EH (cell line): ENCODE measurements around the gene BICDL2.

Source experiments
- DNase-seq: peaks from one replicate; pipeline ENCODE4 v3.0.0-alpha.2; 2015; ENCODE audit warnings: low read depth

Gene BICDL2

DNA sequence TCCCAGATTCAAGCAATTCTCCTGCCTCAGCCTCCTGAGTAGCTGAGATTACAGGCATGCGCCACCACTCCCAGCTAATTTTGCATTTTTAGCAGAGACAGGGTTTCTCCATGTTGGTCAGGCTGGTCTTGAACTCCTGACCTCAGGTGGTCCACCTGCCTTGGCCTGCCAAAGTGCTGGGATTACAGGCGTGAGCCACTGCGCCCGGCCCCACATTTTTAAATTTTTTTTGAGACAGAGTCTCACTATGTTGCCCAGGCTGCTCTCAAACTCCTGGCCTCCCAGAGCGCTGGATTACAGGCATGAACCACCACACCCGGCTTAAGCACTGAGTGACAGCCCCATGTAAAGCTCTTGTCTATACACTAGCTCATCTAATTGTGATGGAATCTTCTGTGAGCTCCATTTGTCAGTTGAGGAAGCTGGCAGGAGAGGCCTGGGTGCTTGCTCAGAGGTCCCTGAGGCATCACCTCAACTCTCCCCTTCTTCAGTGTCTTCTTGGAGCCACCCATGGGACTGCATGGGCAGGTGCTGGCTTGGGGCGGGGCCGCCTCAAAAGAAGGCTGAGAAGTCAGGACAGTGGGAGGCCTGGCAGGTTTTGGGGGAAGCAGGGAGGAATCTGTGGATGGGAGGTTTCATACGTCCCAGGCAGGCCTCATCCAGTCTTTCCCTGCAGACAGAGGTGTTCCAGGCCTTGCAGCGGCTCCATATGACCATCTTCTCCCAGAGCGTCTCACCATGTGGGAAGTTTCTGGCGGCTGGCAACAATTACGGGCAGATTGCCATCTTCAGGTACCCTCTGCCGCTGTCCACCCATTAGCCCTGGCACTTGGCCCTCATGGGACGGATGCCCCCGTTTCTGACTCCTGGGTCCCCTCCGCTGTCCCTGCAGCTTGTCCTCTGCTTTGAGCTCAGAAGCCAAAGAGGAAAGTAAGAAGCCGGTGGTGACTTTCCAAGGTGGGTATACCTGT is 11.4 kb downstream of the BICDL2 start:
- no peak for DNase-seq

- DNase-seq = peak; percentile 97
Observed at GRCh38 chr16:3023669-3024478, 12.9 kb downstream of the BICDL2 start, which contains the start of the genes HCFC1R1 and THOC6. TSS of gene HCFC1R1 (minus strand) at chr16:3023942. CDS start at chr16:3023941, 1 bp downstream. TSS of gene THOC6 (plus strand) at chr16:3024035. CDS start at chr16:3024327, 292 bp downstream.

- DNase-seq = peak; percentile 85
Observed at GRCh38 chr16:3023415-3023668, 13.4 kb downstream of the BICDL2 start.

DNA sequence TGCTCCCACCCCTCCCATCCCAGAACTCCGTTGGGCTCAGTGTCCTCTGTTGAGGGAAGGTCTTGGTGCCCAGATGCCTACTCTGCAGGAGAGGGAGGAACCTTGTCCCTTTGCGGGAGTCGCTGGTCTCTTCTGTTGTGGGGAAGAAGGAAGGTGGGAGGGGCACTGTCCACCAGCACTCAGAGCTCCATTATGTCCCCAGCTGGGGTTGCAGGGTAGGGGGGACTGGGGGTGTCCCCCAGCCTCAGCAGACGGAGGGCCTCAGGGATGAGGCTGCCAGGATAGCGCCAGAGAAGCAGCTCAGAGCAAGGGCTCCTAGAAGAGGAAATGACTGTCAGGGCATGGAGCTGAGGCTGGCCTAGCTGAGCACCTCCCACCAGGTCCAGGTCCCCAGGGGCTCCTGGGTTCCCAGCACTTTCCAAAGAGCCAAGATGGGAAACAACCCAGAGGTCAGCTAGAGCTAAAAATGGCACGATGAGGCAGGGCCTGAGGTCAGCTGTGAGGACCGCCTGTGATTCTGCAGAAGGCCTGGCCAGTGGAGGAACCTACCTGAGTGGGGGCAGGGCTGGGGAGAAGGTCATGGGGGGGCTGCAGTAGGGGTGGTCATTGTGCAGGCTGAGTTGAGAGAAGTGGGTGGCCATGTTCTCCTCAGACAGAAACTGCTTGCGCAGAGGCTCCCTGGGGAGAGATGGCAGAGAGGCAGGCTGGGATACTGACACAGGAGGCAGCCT is 13.9 kb downstream of the BICDL2 start:
- peak; percentile 65 for DNase-seq

DNA sequence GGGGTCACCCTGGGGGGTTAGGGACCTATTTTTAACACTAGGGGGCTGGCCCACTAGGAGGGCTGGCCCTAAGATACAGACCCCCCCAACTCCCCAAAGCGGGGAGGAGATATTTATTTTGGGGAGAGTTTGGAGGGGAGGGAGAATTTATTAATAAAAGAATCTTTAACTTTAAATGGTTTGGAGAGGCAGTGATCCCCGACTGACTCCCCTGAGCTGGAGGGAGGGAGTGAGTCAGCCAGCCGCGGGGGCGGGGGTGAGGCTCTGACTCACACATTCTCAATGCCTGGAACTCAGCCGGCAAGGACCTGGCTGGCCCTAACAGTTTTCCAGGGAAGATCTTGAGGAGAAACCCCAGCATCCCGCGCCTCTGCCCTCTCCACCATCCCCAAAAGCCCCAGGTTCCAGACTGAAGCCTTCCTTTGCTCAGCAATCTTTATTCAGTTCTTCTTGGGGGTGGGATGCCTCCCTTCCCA is 14.5 kb downstream of the BICDL2 start:
- peak; percentile 98 for DNase-seq

DNA sequence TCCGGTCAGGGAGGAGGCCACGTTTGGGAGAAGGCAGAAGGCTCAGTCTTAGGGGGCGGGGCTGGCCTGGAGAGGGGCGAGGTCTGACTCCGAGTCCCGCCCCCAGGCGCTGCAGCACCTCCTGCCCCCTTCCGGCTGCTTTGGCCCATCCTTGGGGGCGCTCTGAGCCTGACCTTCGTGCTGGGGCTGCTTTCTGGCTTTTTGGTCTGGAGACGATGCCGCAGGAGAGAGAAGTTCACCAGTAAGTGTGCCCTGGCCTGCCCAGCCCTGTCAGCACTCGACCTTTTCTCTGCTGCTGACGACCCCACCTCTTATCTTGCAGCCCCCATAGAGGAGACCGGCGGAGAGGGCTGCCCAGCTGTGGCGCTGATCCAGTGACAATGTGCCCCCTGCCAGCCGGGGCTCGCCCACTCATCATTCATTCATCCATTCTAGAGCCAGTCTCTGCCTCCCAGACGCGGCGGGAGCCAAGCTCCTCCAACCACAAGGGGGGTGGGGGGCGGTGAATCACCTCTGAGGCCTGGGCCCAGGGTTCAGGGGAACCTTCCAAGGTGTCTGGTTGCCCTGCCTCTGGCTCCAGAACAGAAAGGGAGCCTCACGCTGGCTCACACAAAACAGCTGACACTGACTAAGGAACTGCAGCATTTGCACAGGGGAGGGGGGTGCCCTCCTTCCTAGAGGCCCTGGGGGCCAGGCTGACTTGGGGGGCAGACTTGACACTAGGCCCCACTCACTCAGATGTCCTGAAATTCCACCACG is 15.1 kb downstream of the BICDL2 start:
- peak; percentile 97 for DNase-seq

GRCh38 chr16:3020604-3021448 is 15.9 kb downstream of the BICDL2 start:
- DNase-seq = peak; percentile 91

DNA sequence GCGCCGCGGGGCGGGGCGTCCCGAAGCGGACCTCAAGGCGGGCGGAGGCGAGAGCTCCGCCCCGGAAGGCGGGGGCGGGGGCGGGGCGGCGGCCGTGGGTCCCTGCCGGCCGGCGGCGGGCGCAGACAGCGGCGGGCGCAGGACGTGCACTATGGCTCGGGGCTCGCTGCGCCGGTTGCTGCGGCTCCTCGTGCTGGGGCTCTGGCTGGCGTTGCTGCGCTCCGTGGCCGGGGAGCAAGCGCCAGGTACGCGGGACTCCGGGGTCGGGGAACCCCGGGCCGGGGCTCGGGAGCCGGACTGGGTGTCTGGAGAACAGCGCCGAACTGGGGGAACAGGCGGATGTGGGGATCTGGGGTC is 16.5 kb downstream of the BICDL2 start, which contains the start of gene TNFRSF12A:
Gene TNFRSF12A, plus strand, starts transcription at position 122 of the 357 bp plus-strand sequence. Its CDS starts 30 bp downstream, at position 152.
- peak; percentile 85 for DNase-seq

DNA sequence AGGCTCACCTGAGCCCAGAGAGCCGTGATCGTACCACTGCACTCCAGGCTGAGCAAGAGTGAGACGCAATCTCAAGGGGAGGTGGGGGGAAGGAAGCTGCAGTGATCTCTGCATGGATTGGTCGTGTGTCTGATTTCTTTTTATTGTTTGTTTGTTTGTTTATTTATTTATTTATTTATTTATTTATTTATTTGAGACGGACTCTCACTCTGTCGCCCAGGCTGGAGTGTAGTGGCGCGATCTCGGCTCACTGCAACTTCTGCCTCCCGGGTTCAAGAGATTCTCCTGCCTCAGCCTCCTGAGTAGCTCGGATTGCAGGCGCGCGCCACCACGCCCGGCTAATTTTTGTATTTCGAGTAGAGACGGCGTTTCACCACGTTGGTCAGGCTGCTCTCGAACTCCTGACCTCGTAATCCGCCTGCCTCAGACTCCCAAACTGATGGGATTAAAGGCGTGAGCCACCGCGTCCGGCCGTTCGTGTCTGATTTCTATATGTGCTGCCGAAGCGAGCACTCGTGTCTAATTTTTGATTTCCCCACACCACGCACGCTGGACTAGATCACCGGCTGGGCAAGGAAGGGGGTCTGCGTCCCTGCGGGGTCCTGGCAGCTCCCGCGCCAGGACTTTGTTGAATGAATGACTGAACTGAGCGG is 17.0 kb downstream of the BICDL2 start:
- no peak for DNase-seq

DNA sequence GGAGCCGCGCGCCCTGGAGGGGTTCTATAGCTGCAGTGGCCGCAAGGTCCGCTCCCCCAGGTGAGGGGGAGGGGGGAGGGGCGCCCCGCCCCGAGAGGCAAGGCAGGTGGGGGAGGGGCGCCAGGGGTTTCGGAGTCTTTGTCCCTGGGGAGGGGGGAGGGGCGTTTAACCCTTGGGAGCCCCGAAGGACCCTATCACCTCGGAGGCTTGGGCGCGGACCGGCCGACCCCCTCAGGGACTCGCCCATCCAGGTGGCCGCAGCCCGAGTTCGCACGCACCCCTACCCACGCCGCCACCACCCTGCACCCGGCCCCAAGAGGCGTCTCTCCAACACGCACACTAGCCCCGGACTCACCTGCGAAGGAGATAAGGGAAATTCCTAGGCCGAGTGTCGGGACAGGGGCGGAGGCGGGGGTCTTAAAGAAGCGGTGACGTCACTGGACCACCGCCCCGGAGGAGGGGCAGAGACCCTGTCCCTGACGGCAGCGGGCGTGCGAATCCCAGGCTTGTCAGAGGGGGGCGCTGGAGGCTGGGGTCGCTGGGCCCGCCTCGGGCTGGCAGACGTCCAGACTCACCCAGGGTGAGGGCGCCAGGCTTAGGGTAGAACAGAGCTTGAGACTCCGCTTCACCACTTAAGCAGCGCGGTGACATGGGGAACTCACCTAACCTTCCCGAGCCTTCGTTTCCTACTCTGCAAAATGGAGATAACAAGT is 18.8 kb downstream of the BICDL2 start, which contains the start of gene CLDN6:
Gene CLDN6, minus strand, starts transcription at position 390 of the 713 bp plus-strand sequence. CDS start 2,162 bp downstream, outside the sequence.
- no peak for DNase-seq

DNA sequence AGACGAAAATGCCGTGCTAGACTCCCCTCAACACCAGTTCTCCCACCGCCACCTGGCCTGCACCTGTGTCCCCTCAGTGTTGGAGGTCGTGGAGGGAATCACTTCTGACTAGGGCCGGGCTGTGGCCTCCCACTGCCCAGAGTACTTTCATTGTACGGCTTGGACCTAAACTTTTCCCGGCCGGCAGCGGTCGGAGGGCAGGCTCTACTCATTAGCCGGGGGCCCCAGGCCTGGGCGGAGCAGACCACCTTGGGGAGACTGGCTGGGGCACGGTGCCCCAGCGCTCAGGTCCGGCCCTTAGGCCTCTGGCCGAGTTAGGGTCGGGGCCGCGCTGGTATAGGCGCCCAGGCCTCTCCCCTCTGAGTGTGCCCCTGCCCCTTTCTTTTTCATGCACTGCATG is 19.4 kb downstream of the BICDL2 start:
- no peak for DNase-seq

DNA sequence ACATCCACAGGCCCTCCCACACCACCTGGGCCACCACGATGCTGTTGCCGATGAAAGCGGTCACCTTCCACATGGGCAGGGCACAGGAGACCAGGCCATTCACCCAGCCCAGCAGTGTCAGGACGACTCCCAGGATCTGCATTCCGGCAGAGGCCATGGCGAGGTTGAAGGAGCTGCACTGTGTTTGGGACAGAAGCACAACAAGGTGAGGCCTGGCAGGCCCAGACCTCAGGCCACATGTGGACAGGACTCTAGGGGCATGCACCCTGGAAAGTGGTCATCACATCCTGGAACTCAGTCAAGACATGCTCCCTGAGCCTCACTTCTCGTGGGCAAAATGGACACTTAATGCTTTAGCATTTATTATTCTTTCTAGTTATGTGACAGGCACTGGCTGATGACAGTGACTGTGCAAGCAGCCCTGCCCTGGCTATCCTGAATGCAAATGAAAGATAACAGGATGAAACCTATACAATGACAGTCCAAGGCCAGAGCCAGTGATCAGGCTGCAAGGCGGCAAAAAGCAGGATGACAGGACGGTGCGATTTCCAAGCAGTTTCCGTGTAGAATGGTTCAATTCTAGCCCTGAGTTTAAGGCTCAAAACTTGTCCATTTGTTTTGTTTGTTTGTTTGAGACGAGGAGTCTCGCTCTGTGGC is 20.8 kb downstream of the BICDL2 start:
- DNase-seq = no peak

- DNase-seq = no peak
Observed at GRCh38 chr16:3014971-3015370, 21.8 kb downstream of the BICDL2 start.

DNA sequence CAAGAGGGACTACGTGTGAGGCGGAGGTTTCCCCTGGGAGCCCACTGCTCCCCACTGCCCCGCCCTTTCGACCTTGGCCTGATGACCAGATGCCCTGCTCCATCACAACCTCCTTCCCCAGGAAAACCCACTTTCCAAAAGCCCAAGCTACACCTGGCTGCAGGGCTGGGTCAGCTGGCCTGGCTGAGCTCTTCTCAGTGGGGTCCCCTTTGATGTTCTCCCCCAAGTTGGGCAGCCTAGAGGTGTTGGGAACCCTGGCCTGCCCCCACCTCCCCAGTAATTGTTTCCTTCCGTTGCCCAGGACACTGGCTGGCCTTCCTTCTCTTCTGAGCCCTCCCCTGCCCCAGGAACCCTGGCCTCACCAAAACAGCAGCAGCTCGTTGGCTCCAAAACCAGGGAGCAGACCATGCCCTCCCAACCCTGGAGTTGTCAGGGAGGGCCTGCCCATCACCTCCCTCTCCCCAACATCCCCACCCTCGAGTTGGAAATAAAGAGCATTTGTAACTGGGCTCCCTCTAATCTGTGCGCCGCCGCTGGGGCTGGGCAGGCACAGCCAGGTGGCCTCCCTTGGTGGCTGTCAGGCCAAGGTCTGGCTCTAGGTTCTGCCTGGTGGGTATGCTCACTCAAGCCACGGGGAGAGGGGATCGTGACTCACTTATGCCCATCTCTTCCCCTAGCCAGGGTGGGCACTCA is 22.6 kb downstream of the BICDL2 start:
- no peak for DNase-seq

DNA sequence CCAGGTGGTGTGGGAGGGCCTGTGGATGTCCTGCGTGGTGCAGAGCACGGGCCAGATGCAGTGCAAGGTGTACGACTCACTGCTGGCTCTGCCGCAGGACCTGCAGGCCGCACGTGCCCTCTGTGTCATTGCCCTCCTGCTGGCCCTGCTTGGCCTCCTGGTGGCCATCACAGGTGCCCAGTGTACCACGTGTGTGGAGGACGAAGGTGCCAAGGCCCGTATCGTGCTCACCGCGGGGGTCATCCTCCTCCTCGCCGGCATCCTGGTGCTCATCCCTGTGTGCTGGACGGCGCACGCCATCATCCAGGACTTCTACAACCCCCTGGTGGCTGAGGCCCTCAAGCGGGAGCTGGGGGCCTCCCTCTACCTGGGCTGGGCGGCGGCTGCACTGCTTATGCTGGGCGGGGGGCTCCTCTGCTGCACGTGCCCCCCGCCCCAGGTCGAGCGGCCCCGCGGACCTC is 23.2 kb downstream of the BICDL2 start:
- no peak for DNase-seq

DNA sequence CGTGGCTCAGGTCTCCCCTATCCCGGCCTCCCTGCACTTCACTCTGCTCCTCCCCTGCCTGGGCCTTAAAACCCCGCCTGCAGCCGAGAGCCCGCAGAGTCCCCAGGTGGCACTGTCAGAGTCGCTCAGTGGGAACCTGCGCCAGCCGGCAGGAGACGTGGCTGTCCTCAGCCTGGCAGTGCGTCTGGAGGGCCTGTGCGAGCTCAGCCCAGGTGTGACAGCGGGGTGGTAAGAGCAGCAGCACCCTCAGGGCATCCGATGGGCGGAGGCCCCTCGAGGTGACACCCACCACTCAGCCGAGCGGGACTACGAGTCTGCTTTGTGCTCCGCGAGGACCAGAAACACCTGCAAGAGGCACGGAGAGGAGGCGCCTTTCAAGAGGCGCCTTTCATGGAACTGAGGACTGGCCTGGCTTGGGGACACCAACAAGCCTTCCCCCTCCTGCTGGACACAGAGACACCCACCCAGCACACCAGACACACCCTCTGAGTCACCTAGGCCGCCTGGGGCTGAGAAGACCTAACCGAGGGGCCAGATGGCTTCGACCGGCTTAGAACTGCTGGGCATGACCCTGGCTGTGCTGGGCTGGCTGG is 23.8 kb downstream of the BICDL2 start, which contains the start of gene CLDN9:
Gene CLDN9, plus strand, starts transcription at position 96 of the 593 bp plus-strand sequence. Its CDS starts 440 bp downstream, at position 536.
- DNase-seq = no peak

DNA sequence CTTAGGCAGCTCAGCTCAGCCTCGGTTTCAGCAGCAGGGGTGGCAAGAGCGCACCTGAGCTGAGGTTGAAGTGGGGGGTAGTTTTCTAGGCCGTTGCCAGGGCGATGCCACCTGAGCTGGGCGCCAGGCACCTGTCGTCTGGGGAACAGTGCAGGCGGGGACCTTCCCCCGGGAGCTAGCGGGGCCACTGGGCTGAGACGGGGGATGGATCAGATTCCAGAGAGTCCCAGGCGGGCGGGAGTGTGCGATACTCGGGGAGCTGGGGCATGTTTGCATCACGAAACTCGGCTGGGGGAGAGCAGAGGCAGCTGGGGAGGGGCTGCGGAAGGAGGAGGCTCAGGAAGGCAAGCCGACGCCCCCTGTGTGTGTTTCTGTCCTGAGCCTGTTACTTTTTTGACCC is 24.5 kb downstream of the BICDL2 start:
- DNase-seq = no peak
